ENCODE results near the gene MRPS22.

GRCh38 chr3:139312416-139312815 is 31.4 kb upstream of the MRPS22 start:
- no peak for TF ChIP-seq CTCF (IDR thresholded peaks at IDR 0.05)
- no peak for TF ChIP-seq POLR2A (IDR thresholded peaks at IDR 0.05)

Data from thyroid gland (tissue), 4 donors.